Sigmoid colon (tissue), 7 donors: Measurements from ENCODE around the gene ZNF77. TPM values are rescaled to one million over a fixed set of nuclear protein-coding genes. Genes with fewer than 3 reads are reported as not detected.
"Not testable (repeated sequence)": the region's sequence is repeated elsewhere in the genome, so short reads cannot be mapped to it uniquely, and the experiment has no call there.

Experiments
- DNase-seq: peaks from one replicate; pipeline ENCODE4 v3.0.0-alpha.2; 2019
- H3K27ac ChIP-seq, 4 donors: fragments of 200-600 bp; sonication (generic); one replicate each; pipeline ENCODE4 v1.5.1; 2016 to 2019; ENCODE audit warnings: mild to moderate bottlenecking in 1 of 4
- H3K27me3 ChIP-seq, 3 donors: fragments of 200-600 bp; sonication (generic); one replicate each; pipeline ENCODE4 v1.5.1; 2019; ENCODE audit warnings: mild to moderate bottlenecking in 1 of 3
- H3K36me3 ChIP-seq, 4 donors: fragments of 200-600 bp; sonication (generic); one replicate each; pipeline ENCODE4 v1.5.1; 2016 to 2019
- H3K4me1 ChIP-seq, 4 donors: fragments of 200-600 bp; sonication (generic); one replicate each; pipeline ENCODE4 v1.5.1; 2017 to 2019
- H3K4me3 ChIP-seq, 4 donors: fragments of 200-600 bp; sonication (generic); one replicate each; pipeline ENCODE4 v1.5.1; 2017 to 2019; ENCODE audit warnings: mild to moderate bottlenecking in 2 of 4, moderate library complexity in 1 of 4
- H3K9me3 ChIP-seq, 4 donors: fragments of 200-600 bp in 3 of 4; sonication (generic) in 3 of 4; one replicate each; pipeline versions ENCODE4 v1.5.1 to v1.6.1; 2013 to 2019
- CTCF ChIP-seq, 4 experiments: fragments of 450-650 bp in 3 of 4; fragments of 200-600 bp in 1 of 4; IDR thresholded peaks; one replicate each; pipeline ENCODE4 v1.5.1; 2016 to 2019; ENCODE audit warnings: antibody characterized with exemption in 4 of 4, mild to moderate bottlenecking in 3 of 4, moderate library complexity in 2 of 4
- EP300 ChIP-seq, 4 donors: sonication (generic); formaldehyde crosslinking; IDR thresholded peaks; one replicate each; pipeline ENCODE4 v1.6.1; 2017; ENCODE audit warnings: antibody characterized with exemption in 4 of 4
- POLR2A ChIP-seq, 2 donors: fragments of 450-650 bp; IDR thresholded peaks; one replicate each; pipeline ENCODE4 v1.6.1; 2016; ENCODE audit warnings: antibody characterized with exemption in 2 of 2, mild to moderate bottlenecking in 2 of 2, moderate library complexity in 2 of 2
- POLR2AphosphoS5 ChIP-seq, 4 donors: sonication (generic); formaldehyde crosslinking; IDR thresholded peaks; one replicate each; pipeline ENCODE4 v1.6.1; 2017; ENCODE audit warnings: antibody characterized with exemption in 4 of 4
- WGBS, 2 donors: extraction: QIAGEN DNeasy Blood & Tissue Kit; methylation state at CpG; one replicate each; pipeline ENCODE4 v1.1.7; 2013; 5-methylcytosine and 5-hydroxymethylcytosine counted together
- intact Hi-C: fragments of 100-400 bp; cut with DNase I; formaldehyde crosslinking; loops from one replicate; pipeline ENCODE4 v1.15.1; 2023
- polyA plus RNA-seq, 3 donors: library from polyadenylated mRNA; stranded (reverse); fragments of 200-250 nt; gene quantifications; one replicate each; pipeline ENCODE4 v1.2.3, GENCODE V29; 2013
- total RNA-seq, 4 donors: library from RNA; depleted of rRNA; stranded (reverse); fragments of >200 nt; gene quantifications; one replicate each; pipeline ENCODE4 v1.1.0, GENCODE V29; 2016
- donor health status: healthy with polysubstance abuse.
- donor health status: Bipolar disorder and iron deficiency.
- donor health status: healthy.

The ZNF77 gene
- total and polyA plus RNA-seq, 7 donors, result 1.8 to 8.2 (median 3.4) TPM

GRCh38 chr19:2917275-2918184 is 27.2 kb downstream of the ZNF77 start:
- Histone ChIP-seq H3K9me3 (peaks cover 0 to 6% (median 0%) of the 10 kb centered on the region in 4 donors), H3K4me1 (no peaks in the 10 kb centered on the region), H3K36me3 (peaks cover 16 to 36% (median 20%) of the 10 kb centered on the region in 4 donors), H3K4me3 (no peak overlapping the region), H3K27ac (no peak overlapping the region), H3K27me3 (no peaks in the 10 kb centered on the region)
- TF ChIP-seq EP300 (IDR thresholded peaks at IDR 0.05) (no peak), POLR2AphosphoS5 (IDR thresholded peaks at IDR 0.05) (no peak), CTCF (IDR thresholded peaks at IDR 0.05) (no peak), POLR2A (IDR thresholded peaks at IDR 0.05) (no peak)
- intact Hi-C loops, result no loop called here
- 96 to 98% methylated on average over 16 of the region's 16 CpGs for WGBS, 2 donors
- peak; percentile 1 for DNase-seq

DNA sequence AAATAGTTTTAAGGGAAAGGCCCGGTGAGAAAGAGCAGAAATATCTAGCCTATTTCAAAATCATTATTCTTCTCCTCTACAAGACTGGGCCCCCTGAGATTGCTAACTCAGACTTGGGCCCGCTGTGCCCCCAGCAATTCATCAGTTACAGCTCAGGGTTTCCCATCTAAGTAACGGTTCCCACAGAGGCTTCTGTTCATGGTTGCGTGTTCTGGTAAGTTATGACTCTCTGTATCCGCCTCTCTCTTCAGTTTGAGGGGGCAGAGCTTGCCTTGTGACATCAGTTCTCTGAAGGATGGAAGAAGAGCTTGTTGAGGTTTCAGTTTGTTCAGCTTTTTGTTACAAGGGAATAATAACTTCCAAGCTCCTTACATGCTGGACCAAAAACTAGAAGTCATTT is 32.5 kb downstream of the ZNF77 start:
- Histone ChIP-seq H3K4me1 (no peaks in the 10 kb centered on the region), H3K36me3 (peaks cover 6 to 19% (median 11%) of the 10 kb centered on the region in 4 donors), H3K27ac (no peak overlapping the region), H3K27me3 (no peaks in the 10 kb centered on the region), H3K9me3 (no peaks in the 10 kb centered on the region), H3K4me3 (no peak overlapping the region)
- intact Hi-C loops, result no loop called here
- no peak for DNase-seq
- no peak for TF ChIP-seq POLR2A (IDR thresholded peaks at IDR 0.05)
- TF ChIP-seq EP300 (IDR thresholded peaks at IDR 0.05), result no peak
- TF ChIP-seq CTCF (IDR thresholded peaks at IDR 0.05), result no peak
- TF ChIP-seq POLR2AphosphoS5 (IDR thresholded peaks at IDR 0.05), result no peak
- 94 to 96% methylated on average over 5 of the region's 5 CpGs for WGBS, 2 donors

DNA sequence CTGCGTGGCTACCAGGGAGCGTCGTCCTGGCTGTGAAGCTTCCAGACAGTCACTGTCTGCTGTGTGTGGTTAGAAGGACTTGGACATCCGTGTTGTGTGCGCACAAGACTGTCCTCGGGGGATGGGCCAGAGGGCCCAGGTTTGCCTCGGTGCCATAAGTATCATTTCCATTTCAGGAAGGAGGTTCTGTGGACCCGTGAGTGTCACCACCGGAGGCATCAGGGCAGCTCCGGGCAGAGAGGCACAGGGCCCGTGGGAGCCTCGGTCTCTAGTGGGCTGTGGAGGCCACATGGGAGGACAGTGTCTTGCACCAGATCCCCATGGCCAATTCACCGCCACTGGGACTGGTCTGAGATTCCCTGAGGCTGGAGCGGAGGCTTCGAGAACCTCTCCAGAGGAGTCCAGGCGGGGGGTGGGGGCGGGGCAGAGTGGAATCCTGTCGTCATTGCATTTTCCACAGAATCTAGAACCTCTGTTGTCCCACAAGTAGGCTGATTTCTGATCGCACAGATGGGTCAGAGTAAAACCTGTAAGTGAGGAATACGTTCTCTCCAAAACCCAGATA is 38.1 kb downstream of the ZNF77 start:
- Histone ChIP-seq H3K4me3 (no peak overlapping the region), H3K27me3 (no peaks in the 10 kb centered on the region), H3K9me3 (no peaks in the 10 kb centered on the region), H3K27ac (no peak overlapping the region), H3K36me3 (no peaks in the 10 kb centered on the region), H3K4me1 (peaks cover 0 to 5% (median 3%) of the 10 kb centered on the region in 4 donors)
- WGBS, 2 donors, result 91 to 95% methylated on average over 20 of the region's 20 CpGs
- no peak for DNase-seq
- TF ChIP-seq EP300 (IDR thresholded peaks at IDR 0.05), result no peak
- TF ChIP-seq POLR2A (IDR thresholded peaks at IDR 0.05), result no peak
- TF ChIP-seq POLR2AphosphoS5 (IDR thresholded peaks at IDR 0.05), result no peak
- no peak for TF ChIP-seq CTCF (IDR thresholded peaks at IDR 0.05)
- intact Hi-C loops, result no loop called here

- Histone ChIP-seq H3K27ac (no peak overlapping the region), H3K9me3 (no peaks in the 10 kb centered on the region), H3K4me1 (peaks cover 0 to 11% (median 9%) of the 10 kb centered on the region in 4 donors), H3K27me3 (no peaks in the 10 kb centered on the region), H3K4me3 (no peak overlapping the region), H3K36me3 (no peaks in the 10 kb centered on the region)
- no peak for DNase-seq
- TF ChIP-seq POLR2A (IDR thresholded peaks at IDR 0.05) (no peak), POLR2AphosphoS5 (IDR thresholded peaks at IDR 0.05) (no peak), CTCF (IDR thresholded peaks at IDR 0.05) (no peak), EP300 (IDR thresholded peaks at IDR 0.05) (no peak)
- 54 to 78% methylated on average over 11 of the region's 11 CpGs for WGBS, 2 donors
- intact Hi-C loops, result no loop called here
Measured at GRCh38 chr19:2905918-2906519, 38.8 kb downstream of the ZNF77 start.

- not testable (repeated sequence) for DNase-seq, H3K27me3 ChIP-seq
- intact Hi-C loops, result loop anchor here (5.0 kb wide), 1 partner anchor 39 kb away; the partner anchor contains the start of gene ZNF77
Measured at GRCh38 chr19:2903326-2903725, 41.4 kb downstream of the ZNF77 start.

More at GRCh38 chr19:2903326-2903725, 41.4 kb downstream of the ZNF77 start:
- not testable (repeated sequence) for H3K36me3 ChIP-seq, H3K9me3 ChIP-seq, H3K4me3 ChIP-seq, H3K27ac ChIP-seq
- peaks cover 0 to 14% (median 9%) of the 10 kb centered on the region in 4 donors for H3K4me1 ChIP-seq
- WGBS, 2 donors, result 84 to 92% methylated on average over 13 of the region's 13 CpGs
